Astrocyte of the spinal cord (primary cell): ENCODE results near the gene LCNL1.

ENCODE experiments used
- DNase-seq: peaks from one replicate; pipeline ENCODE4 v3.0.0; 2011; ENCODE audit warnings: low read depth, low spot score
- H3K4me3 ChIP-seq: 2 replicates; pipeline ENCODE4 v1.5.1; 2011; ENCODE audit warnings: low read depth, mild to moderate bottlenecking, low read length, moderate library complexity
- CTCF ChIP-seq: IDR thresholded peaks from 2 replicates; pipeline ENCODE4 v1.5.1; 2012; ENCODE audit warnings: low read depth, mild to moderate bottlenecking, low read length, inconsistent platforms
- in situ Hi-C: cut with HindIII; loops from 2 replicates; pipeline ENCODE4 v1.10.0; 2017; ENCODE audit warnings: low sequenced_read_pairs

The LCNL1 gene

DNA sequence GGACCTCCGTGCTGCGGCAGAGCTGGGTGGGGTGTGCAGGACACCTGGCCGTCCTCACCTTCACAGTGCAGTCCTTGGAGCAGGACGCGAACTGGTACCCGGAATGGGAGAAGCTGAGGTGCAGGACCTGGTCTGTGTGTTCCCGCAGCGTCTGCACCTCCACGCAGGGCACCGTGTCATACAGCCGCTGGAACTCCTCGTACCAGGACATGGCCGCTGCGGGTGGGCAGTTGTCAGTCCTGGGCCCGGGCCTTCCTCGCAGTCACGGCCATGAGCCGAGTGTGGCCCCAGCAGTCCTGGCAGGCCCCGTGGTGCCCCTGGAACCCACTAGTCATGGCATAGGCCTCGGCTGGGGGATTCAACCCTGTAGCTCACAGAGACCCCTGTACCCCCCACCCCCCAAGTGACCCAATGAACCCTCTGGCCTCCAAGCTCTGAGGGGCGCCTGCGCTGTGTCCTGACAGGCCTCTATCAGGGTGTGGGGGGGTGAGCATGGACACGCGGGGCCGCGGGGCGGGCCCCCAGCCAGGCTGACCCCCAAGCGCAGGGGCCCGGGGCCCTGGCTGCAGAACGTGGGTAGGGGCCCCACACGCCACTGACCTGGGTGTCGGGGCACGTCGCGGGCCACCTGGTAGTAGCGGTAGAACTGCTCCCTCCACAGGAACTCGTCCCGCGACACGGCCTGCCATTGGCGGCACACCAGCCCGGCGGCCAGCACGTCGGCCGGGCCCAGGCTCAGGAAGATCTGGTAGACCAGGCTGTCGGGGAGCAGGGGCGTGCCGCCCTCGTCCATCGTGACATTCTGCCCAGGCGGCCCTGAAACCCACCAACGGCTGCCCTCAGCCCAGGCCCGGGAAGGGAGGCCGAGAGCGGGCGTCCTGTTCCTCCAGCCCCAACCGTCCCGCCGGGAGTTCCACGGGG, 39.2 kb upstream of the LCNL1 start:
- peak; percentile 15 for DNase-seq
- H3K4me3 ChIP-seq, result peak overlapping the region; percentile 75
- no peak for TF ChIP-seq CTCF
- in situ Hi-C loops, result loop anchor here (25.0 kb wide), 1 partner anchor 94 kb away; the partner anchor contains the start of genes ABCA2, FUT7 and NPDC1

- TF ChIP-seq CTCF, result peak; percentile 9
- in situ Hi-C loops, result loop anchor here (25.0 kb wide), 1 partner anchor 93 kb away; the partner anchor contains the start of genes ABCA2, FUT7 and NPDC1
- peak overlapping the region; percentile 75 for H3K4me3 ChIP-seq
- peak; percentile 51 for DNase-seq
Measured at GRCh38 chr9:136944212-136944518, 38.6 kb upstream of the LCNL1 start.

DNA sequence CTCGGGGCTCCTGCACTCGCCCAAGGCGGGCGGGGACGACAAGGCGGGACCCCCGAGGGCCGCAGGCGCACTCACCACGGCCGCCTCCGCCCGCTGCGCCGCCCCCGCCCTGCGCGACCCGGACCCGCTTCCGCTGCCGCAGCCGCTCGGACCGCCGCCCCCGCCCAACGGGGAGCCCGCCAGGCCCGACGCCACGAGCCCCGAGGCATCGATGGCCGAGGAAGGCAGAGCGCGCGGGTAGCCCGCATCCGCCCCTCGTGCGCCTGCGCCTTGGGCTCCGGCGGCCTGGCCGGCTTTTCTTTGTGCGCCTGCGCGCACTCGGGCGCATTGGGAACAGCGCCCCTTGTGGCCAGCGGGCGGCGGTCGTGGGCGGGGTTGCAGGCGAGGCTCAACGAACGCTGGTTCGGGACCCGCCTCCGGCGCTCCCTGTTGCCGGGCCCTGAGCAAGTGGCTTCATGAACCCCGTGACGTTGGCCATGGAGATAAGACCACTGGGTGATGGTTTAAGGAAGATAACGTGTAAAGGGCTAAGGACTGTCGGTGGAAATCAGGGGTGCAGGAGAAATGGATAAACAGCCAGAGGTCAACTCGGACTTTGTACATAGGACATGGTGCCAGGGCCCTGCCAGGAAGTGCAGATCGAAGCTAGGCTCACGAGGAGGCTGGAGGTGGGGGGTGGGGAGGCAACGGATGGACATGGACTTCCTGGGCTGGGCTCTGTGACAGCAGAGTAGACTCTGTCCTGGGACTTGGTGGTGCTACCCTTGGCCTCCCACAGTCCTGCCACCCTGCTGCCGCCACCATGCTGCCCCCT, 38.1 kb upstream of the LCNL1 start, which contains the start of the genes C8G and FBXW5:
Gene C8G, plus strand, starts transcription at position 725 of the 814 bp plus-strand sequence. Its CDS starts 78 bp downstream, at position 803.
Gene FBXW5, minus strand, starts transcription at position 220 of the 814 bp plus-strand sequence. CDS start 655 bp downstream, outside the sequence.
- in situ Hi-C loops, result loop anchor here (25.0 kb wide), 1 partner anchor 93 kb away; the partner anchor contains the start of genes ABCA2, FUT7 and NPDC1
- TF ChIP-seq CTCF, result peak; percentile 93
- DNase-seq, result peak; percentile 92
- H3K4me3 ChIP-seq, result peak within 1 kb of the TSS; percentile 75

DNA sequence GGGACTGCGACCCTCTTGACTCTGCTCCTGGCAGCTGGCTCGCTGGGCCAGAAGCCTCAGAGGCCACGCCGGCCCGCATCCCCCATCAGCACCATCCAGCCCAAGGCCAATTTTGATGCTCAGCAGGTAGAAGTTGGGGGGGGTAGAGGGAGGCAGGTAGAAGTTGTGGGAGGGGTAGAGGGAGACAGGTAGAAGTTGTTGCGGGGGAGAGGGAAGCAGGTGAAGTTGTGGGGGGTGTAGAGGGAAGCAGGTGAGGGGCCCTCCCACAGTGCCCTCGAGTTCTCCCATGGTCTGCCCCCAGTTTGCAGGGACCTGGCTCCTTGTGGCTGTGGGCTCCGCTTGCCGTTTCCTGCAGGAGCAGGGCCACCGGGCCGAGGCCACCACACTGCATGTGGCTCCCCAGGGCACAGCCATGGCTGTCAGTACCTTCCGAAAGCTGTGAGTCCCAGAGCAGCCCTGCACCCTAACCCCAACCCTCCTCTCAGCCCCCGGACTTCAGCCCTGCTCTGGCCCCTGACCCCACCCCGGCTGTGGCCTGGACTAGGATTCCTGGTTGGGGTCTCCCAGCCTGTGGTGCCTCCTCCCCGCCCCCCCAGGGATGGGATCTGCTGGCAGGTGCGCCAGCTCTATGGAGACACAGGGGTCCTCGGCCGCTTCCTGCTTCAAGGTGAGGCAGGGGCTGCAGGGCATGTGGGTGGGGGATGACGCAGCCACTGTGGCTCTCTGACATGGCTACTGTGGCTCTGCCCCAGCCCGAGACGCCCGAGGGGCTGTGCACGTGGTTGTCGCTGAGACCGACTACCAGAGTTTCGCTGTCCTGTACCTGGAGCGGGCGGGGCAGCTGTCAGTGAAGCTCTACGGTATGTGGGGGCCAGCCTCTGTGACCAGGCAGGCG, 37.2 kb upstream of the LCNL1 start:
- DNase-seq, result no peak
- in situ Hi-C loops, result loop anchor here (25.0 kb wide), 1 partner anchor 92 kb away; the partner anchor contains the start of genes ABCA2, FUT7 and NPDC1
- TF ChIP-seq CTCF, result no peak
- no peak overlapping the region for H3K4me3 ChIP-seq

- in situ Hi-C loops, result loop anchor here (25.0 kb wide), 1 partner anchor 91 kb away; the partner anchor contains the start of genes ABCA2, FUT7 and NPDC1
- H3K4me3 ChIP-seq, result no peak overlapping the region
- TF ChIP-seq CTCF, result no peak
- no peak for DNase-seq
Measured at GRCh38 chr9:136946228-136947027, 36.4 kb upstream of the LCNL1 start.
